ENCODE measurements around the gene PDE3B.

- TF ChIP-seq, protein P1, sequence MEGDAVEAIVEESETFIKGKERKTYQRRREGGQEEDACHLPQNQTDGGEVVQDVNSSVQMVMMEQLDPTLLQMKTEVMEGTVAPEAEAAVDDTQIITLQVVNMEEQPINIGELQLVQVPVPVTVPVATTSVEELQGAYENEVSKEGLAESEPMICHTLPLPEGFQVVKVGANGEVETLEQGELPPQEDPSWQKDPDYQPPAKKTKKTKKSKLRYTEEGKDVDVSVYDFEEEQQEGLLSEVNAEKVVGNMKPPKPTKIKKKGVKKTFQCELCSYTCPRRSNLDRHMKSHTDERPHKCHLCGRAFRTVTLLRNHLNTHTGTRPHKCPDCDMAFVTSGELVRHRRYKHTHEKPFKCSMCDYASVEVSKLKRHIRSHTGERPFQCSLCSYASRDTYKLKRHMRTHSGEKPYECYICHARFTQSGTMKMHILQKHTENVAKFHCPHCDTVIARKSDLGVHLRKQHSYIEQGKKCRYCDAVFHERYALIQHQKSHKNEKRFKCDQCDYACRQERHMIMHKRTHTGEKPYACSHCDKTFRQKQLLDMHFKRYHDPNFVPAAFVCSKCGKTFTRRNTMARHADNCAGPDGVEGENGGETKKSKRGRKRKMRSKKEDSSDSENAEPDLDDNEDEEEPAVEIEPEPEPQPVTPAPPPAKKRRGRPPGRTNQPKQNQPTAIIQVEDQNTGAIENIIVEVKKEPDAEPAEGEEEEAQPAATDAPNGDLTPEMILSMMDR (IDR thresholded peaks at IDR 0.05) = no peak
- TF ChIP-seq POLR2A (IDR thresholded peaks at IDR 0.05) = no peak
- TF ChIP-seq POLR2AphosphoS5 (IDR thresholded peaks at IDR 0.05) = no peak
Observed at GRCh38 chr11:14635546-14635945, 8.1 kb upstream of the PDE3B start.

All from prostate gland (tissue), 2 donors.